Mucosa of gallbladder (tissue), 1 donor: ENCODE measurements around the gene ARHGEF7. TPM values are rescaled to one million over a fixed set of nuclear protein-coding genes. Genes with fewer than 3 reads are reported as not detected.
"Not testable (repeated sequence)": the region's sequence is repeated elsewhere in the genome, so short reads cannot be mapped to it uniquely, and the experiment has no call there.

Source experiments
- DNase-seq: peaks from one replicate; pipeline ENCODE4 v3.0.0-alpha.2; 2020; ENCODE audit warnings: low spot score
- total RNA-seq: library from RNA; stranded (reverse); gene quantifications from one replicate; pipeline ENCODE4 v1.2.1, GENCODE V29; 2021
- donor health status: DM: no; HTN: no; CAD: no.

ARHGEF7 gene, protein sequence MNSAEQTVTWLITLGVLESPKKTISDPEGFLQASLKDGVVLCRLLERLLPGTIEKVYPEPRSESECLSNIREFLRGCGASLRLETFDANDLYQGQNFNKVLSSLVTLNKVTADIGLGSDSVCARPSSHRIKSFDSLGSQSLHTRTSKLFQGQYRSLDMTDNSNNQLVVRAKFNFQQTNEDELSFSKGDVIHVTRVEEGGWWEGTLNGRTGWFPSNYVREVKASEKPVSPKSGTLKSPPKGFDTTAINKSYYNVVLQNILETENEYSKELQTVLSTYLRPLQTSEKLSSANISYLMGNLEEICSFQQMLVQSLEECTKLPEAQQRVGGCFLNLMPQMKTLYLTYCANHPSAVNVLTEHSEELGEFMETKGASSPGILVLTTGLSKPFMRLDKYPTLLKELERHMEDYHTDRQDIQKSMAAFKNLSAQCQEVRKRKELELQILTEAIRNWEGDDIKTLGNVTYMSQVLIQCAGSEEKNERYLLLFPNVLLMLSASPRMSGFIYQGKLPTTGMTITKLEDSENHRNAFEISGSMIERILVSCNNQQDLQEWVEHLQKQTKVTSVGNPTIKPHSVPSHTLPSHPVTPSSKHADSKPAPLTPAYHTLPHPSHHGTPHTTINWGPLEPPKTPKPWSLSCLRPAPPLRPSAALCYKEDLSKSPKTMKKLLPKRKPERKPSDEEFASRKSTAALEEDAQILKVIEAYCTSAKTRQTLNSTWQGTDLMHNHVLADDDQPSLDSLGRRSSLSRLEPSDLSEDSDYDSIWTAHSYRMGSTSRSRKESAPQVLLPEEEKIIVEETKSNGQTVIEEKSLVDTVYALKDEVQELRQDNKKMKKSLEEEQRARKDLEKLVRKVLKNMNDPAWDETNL
- total RNA-seq, result 70.7 TPM

DNA sequence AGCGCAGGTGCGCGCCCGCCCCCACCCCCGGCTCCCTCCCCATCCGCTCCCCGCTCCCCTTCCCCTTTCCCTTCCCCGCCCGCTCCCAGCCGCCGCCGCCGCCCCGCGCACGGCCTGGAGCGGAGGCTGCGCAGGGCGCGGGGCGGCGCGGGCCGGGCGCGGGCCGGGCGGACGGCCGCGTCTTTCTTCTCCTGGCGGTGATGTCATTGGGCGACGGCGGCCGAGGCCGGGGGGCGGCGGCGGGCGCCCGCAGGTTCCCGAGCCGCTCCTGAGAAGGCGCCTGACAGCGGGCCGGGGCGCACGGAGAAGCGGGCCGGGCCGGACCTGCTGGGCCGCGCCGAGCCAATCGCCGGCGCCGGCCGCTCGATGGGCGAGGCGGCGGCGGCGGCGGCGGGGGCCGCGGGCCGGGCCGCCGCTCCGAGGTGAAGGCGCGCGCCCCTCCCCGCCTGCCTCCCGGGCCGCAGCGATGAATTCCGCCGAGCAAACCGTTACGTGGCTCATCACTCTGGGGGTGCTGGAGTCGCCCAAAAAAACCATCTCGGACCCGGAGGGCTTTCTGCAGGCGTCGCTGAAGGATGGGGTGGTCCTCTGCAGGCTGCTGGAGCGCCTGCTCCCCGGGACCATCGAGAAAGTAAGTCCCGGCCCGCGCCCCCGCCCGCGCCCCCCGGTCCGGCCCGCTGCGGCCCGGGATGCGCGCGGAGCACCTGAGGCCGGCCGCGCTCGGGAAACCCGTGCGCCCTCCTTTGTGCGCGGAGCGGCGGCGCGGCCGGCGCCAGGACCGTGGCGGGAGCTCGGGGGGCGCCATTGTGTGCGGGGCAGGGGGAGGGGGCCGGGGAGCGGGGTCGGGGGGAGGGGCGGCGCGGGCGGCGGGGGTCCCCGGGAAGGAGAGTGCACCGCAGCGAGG, at the start of gene ARHGEF7:
Gene ARHGEF7 (plus strand): TSS at position 250 of the 904 bp plus-strand sequence. CDS start 217 bp downstream, at position 467.
- DNase-seq, result no peak

DNA sequence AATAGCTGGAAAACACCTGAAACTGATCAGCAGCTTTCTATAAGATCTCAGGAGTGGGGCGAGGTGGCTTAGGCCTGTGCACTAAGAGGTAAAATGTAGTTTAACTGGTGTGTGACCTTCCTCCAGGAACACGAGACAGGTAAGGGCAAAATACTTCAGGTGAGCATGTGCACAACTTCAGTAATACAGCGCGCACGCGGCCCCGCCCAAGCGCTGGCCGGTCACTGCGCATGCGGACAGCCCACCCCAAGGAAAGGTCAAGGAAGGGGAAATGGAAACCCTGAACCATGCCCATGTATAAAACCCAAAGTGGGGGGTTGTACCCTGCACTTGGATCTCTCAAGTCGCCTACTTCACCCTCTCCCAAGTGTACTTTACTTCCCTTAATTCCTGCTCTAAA, 49.4 kb upstream of the ARHGEF7 start:
- DNase-seq, result no peak

- no peak for DNase-seq
These were observed 48.6 kb upstream of the ARHGEF7 start for GRCh38 chr13:111066544-111066943.

DNA sequence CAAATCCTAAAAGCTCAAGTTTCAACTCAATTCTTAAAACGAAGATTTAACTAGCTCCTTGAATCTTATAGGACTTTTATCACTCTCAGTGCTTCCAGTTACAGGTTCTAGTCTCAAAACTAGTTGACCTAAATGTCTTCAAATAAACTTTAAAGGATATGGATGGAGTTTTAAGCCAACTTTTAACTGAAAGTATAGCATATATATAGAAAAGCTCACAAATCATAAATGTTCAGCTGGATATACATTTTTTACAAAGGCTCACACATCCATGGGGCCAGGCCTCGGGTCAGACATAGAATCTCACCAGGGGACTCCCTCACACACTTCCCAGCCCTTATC, 47.1 kb upstream of the ARHGEF7 start:
- DNase-seq, result no peak

- not testable (repeated sequence) for DNase-seq
These were observed 44.0 kb upstream of the ARHGEF7 start for GRCh38 chr13:111071120-111071519.

DNA sequence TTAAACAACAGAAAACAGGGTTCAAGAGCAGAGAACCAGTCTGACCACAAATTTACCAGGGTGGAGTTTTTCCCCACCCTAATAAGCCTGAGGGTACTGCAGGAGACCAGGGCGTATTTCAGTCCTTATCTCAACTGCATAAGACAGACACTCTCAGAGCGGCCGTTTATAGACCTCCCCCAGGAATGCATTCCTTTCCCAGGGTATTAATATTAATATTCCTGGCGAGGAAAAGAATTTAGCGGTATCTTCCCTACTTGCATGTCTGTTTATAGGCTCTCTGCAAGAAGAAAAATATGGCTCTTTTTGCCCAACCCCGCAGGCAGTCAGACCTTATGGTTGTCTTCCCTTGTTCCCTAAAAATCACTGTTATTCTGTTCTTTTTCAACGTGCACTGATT, 43.6 kb upstream of the ARHGEF7 start:
- DNase-seq, result not testable (repeated sequence)

DNA sequence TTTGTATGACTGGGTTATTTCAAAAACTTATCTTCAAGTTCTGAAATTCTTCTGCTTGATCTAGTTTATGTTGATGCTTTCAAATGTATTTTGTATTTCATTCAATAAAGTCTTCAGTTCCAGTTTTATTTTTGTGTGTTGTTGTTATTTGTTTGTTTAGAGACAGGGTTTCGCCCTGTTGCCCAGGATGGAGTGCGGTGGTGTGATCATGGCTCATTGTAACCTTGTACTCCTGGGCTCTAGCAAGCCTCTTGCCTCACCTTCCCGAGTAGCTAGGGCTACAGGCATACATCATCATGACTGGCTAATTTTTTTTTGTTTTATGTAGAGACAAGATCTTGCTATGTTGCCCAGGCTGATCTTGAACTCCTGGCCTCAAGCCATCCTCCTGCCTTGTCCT, 40.3 kb upstream of the ARHGEF7 start:
- DNase-seq, result no peak

DNA sequence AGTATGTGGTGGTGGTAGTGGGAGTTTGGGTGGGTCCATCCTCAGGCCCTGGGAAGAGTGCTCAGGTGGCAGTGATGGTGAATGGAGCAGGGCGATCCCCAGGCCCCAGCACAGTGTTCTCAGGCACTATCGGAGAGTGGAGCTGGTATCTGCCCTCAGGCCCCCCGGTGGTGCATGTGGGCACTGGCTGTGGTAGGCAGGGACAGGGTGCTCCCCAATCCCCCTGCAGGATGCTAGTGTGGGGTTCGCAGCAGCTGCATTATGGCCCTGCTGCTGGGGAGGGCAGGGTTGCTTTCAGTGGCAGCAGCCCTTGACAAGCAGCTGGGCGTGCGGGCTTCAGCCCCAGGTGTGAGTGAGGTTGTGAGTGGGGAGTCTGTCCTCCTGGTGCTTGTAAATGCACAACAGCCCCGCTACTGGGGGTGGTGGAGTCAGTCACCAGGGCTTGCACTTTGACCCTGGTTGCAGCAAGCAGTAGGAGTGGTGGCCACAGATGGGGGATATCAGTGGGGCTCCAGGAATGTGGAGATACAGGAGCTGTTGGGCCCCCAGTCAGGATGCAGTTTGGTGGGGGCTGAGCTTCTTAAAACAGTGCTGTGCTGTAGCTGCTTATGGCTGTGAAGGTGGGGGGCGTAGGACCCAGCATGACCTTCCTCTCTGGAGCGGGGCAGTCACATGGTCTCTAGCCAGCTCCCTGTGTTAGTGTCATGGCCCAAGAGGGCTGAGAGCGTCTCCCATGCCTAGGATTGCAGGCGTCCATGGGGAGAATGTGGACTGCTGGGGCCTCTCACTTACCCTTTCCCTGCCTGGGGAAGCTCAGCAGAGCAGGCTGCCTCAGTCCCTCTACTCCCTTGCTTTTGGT, 38.7 kb upstream of the ARHGEF7 start:
- DNase-seq, result no peak

- DNase-seq, result no peak
These were observed 35.7 kb upstream of the ARHGEF7 start for GRCh38 chr13:111079375-111079774.

- no peak for DNase-seq
These were observed 34.5 kb upstream of the ARHGEF7 start for GRCh38 chr13:111080642-111081041.

DNA sequence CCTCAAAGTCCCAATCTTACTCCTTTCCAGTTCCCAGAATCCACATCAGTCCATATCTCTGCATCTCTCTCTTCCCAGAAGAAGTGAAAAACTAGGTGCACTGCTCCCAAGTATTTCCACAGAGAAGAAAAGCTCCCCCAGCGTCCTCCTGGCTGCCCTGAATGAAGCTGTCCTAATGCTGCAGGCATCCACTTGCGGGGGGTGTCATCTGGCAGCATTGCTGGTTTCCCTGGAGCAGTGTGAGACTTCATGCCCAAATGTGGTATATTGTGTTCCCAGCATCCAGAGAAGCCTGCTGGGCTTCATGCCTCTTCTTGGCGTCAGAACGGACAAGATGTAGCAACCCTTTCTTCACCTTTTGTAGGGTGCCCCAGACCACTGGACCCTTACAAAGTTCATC, 32.9 kb upstream of the ARHGEF7 start:
- no peak for DNase-seq

- not testable (repeated sequence) for DNase-seq
These were observed 32.3 kb upstream of the ARHGEF7 start for GRCh38 chr13:111082769-111083168.

GRCh38 chr13:111083693-111084092, 31.4 kb upstream of the ARHGEF7 start:
- DNase-seq, result not testable (repeated sequence)

DNA sequence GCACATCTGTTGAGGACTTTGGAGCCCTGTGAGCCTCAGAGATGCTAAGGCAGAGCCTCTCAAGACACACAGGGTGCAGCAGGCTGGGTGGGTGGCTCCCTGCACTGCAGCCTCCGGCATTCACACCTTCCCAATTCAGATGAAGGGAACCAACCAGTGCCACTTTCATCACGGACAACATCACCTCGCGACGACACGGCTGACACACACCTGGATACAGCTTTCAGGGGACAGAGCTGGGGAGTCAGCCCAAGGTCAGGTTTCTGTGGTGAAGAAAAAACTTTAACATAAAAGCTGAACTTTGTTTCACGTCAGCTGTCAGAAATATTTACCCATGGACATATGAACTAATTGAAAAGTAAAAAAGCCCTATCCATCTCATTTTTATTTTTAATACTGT, 24.9 kb upstream of the ARHGEF7 start:
- DNase-seq, result no peak

- no peak for DNase-seq
These were observed 22.4 kb upstream of the ARHGEF7 start for GRCh38 chr13:111092685-111093084.

- no peak for DNase-seq
These were observed 22.0 kb upstream of the ARHGEF7 start for GRCh38 chr13:111093136-111093535.

DNA sequence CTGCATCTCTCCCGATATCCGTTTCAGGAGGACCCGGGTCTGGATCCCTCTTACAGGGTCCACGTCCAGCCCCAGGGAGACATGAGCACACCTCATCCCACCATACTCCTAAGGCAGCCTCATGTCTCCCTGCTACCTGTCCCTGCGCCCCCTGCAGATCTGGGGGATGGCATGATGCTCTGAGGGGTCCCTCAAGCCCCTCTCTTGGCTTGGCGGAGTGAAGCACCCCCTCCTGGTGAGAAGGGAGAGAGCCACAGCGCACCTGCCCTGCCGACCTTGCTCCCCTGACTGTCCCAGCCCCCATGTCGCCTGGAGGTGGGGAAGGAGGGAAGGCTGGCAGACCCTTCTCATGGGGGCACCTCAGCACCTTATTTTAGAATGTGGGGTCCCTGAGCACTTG, 21.5 kb upstream of the ARHGEF7 start:
- DNase-seq, result no peak

DNA sequence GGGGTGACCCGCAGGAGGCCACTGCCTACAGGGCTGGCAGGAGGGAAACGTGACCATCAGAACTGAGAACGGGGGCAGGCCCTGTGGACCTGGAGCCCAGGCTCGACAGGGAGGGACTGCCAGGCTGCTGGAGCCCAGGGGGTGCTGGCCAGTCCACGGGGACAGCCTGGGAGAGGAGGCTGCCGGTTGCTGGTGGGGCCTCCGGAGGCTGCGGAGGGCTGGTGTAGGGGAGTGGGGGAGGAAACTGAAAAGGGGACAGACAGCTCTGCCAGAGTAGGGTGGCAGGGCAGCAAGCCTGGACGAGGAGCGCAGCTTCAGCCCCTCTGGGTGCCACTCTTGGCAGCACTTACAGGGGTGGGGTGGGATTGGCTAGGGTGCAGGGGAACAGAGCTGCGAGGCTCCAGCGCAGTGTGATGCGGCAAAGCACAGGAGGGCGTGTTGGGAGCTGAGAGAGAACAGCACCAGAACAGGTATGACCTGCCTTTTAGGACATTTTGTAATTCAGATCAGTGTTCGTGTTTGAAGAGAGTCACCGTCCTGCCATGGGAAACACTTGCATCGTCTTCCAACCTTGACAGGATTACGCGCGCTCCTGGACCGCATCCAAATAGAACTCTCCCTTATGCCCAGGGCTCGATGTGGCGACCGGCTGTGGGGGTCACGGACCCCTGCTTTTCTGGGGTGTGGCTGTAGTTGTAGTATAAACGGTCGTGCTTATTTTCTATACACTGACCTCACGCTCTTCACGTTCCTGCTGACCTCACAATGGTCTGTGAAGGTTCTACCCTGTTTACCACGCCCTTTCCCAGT, 19.9 kb upstream of the ARHGEF7 start:
- no peak for DNase-seq

DNA sequence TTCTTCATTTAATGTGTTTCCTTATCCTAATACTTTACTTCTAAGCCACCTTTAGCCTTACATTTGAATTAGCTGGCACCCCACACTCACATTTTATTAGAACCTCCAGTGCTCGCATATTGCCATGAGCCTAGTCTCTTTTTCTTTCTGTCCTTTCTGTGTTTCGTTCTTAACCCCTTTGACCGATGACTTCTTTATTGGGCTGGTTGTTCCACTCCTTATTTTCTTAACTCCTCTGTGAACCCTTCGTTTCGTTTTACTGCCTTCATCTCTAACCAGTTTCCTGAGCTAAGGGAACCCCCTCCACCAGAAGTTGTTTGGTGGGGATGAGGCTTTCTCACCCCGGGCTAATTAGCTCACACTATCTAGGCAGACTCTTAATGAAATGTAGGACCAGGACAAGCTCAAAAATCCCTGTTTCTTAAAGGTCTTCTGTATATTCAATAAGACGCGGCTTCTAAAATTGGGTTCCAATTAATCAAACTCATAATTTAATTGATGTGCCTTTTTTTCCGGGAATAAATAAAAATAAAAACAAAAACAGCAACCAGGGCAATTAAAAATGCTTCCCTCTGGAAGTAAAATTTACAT, 19.1 kb upstream of the ARHGEF7 start:
- no peak for DNase-seq

DNA sequence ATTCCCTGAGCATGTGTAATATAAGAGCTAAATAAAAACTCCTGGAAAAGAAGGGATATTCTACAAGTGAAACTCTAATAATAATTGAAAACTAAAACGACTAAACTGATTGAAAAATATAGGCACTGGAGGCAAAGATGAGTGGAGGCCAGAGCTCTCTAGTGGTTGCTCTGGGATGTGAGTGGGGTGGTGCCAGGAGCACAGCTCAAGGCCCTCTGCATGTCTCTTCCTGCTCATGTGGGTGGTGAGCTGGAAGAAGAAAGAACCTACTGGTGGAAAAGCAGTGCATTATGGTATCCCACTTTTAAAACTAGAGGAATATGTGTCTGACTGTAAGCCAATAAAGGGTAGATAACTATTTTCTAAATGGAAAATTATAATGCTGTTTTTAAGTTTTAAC, 15.8 kb upstream of the ARHGEF7 start:
- no peak for DNase-seq
